Measurements from ENCODE around the gene IFNAR1.

The IFNAR1 gene

DNA sequence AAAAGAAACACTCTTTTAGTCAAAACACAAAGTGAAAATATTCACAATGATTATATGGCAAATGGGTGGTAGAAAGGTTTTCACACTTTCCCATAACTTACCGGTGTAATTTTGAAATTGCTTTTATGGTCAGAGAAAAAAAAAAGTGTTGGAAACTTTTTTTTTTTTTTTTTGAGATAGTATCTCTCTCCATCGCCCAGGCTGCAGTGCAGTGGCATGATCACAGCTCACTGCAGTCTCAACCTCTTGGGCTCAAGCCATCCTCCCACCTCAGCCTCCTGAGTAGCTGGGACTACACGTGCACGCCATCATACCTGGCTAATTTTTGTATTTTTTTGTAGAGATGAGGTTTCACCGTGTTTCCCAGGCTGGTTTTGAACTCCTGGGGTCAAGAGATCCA lies 81.7 kb downstream of the IFNAR1 start (continued):
- TF ChIP-seq RARB (CRISPR knock-in tag; IDR thresholded peaks at IDR 0.05) (no peak), OSR1 (CRISPR knock-in tag; IDR thresholded peaks at IDR 0.05) (no peak), BACH2 (CRISPR knock-in tag; IDR thresholded peaks at IDR 0.05; ENCODE audit: borderline replicate concordance) (no peak)

All from SK-N-SH treated with all-trans-retinoic acid at 6 μM for 48 hours (cell line).